Fibroblast of villous mesenchyme (primary cell): ENCODE data around the gene CEP68. TPM values are rescaled to one million over a fixed set of nuclear protein-coding genes. Genes with fewer than 3 reads are reported as not detected.

Source experiments
- DNase-seq: peaks from one replicate; pipeline ENCODE4 v3.0.0-alpha.2; 2010; ENCODE audit warnings: low read depth
- H3K4me3 ChIP-seq: 2 replicates; pipeline ENCODE4 v1.5.1; 2011; ENCODE audit warnings: low read depth, mild to moderate bottlenecking, low read length
- CTCF ChIP-seq: IDR thresholded peaks from 2 replicates; pipeline ENCODE4 v1.5.1; 2012; ENCODE audit warnings: low read depth, mild to moderate bottlenecking, low read length; ENCODE audit not compliant: insufficient read depth
- total RNA-seq: library from RNA; depleted of rRNA; stranded (reverse); fragments of >200 nt; gene quantifications from 2 replicates; pipeline ENCODE4 v1.2.3, GENCODE V29; 2012

Gene CEP68
- total RNA-seq, 1 donor, result 9.9 TPM

DNA sequence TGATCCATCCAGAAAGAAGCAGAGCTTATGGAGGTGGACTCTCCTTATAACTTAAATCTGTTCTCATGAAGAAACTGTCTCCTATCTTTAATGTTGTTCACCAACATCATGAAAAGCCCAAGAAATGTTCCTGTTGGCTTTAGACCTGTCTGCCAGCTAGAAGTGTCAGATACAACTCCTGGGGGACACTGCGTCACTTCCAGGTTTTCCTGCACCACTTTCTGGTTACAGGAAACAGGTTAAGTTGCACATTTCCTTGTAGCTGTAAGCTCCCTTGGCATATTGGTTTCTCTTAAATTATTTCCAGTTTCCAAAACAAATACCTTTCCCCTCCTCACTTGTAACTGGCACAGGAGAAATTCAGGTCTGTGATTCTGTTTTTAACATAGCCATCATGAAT lies 2.9 kb downstream of the CEP68 start:
- TF ChIP-seq CTCF, result no peak
- no peak for DNase-seq
- no peak overlapping the region for H3K4me3 ChIP-seq

DNA sequence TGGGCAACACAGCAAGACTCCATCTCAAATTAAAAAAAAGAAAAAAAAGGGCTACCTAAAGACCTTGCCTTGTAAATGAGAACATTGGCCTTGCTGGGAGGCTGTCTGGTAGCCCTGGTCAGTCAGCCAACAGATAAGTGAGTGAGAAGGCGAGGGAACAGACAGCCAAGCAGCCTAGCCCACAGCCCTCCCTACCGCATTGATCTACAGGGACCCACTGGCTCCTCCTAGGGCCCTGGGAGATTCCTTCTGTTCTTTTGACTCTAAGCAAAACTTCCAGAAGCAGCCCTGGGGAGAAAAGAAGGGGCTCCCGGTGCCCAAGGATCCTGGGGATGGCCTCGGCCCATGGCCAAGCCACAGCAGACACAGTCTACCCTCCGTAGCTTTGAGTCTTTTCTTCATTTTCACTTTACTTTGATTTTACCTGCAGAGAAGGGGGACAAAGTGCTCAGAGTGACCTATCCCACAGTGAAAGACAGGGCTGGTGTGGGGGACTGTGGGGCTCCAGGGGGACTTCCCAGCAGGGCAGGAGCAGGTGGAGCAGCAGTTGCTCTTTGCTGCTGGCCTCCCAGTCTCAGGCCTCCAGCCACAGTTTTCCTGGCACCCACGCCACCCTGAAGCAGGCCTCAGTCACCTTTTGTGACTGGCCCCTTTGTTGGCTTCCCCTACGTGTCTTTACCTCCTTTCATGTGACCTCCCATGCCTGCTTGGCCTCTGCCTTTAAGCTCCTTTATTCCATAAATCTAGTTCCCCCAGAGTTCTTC lies 5.1 kb downstream of the CEP68 start:
- DNase-seq, result no peak
- TF ChIP-seq CTCF, result no peak
- H3K4me3 ChIP-seq, result no peak overlapping the region

GRCh38 chr2:65061910-65062339 lies 5.7 kb downstream of the CEP68 start:
- DNase-seq, result no peak
- no peak overlapping the region for H3K4me3 ChIP-seq
- TF ChIP-seq CTCF, result no peak

- DNase-seq, result peak; percentile 48
- no peak overlapping the region for H3K4me3 ChIP-seq
- TF ChIP-seq CTCF, result no peak
Observed at GRCh38 chr2:65062843-65063825, 6.9 kb downstream of the CEP68 start.

DNA sequence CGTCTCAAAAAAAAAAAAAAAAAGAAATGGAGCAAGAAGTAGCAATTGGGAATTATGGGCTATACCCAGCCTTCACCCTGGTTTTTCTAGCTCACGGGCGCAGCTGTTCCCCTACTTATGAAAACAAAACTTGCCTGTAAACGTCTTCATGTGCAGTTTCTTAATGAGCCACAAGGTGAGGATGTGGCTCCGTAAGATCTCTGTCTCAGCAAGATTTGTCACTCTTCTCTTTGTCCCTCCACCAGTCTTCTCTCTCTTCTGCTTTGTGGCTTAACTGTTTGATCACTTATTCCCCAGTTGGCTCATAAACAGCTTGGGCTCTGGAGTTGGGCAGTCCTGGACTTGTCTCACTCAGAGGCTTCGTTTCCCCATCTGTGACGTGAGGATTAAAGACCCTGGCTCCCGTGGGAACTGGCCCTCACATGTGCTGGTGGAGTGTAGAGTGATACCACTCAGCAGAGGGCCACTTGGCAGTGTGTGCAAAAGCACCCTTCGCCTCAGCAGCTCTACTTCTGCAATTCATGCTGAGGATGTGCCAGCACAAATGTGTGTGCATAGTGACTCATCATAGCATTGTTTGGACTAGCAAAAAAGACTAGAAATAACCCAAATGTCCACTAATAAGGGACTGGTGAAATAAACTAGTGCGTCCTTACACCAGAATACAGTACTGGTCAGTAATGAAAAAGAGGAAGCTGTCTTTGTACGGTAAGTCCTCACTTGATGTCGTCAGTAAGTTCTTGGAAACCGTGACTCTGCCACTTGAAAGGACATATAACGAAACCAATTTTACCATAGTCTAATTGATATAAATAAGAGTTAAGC lies 8.7 kb downstream of the CEP68 start:
- peak; percentile 82 for DNase-seq
- H3K4me3 ChIP-seq, result peak overlapping the region; percentile 3

More for the DNA sequence above, 8.7 kb downstream of the CEP68 start:
- peak; percentile 78 for TF ChIP-seq CTCF
